ENCODE data around the gene BICRAL.

GRCh38 chr6:42795651-42796050, 13.8 kb downstream of the BICRAL start:
- TF ChIP-seq USF2 (IDR thresholded peaks at IDR 0.05; ENCODE audit: low read depth, low read length) (no peak), CTCF (conservative IDR thresholded peaks at IDR 0.05; ENCODE audit: low read depth, low read length) (no peak), POLR2A (IDR thresholded peaks at IDR 0.05; ENCODE audit: low read depth, low read length) (no peak), RAD21 (IDR thresholded peaks at IDR 0.05; ENCODE audit: low read length) (no peak)
